PC-3 (cell line): ENCODE results near the gene PLEKHG2. TPM values are rescaled to one million over a fixed set of nuclear protein-coding genes. Genes with fewer than 3 reads are reported as not detected.
"Not testable (repeated sequence)": the region's sequence is repeated elsewhere in the genome, so short reads cannot be mapped to it uniquely, and the experiment has no call there.

ENCODE experiments used
- ATAC-seq: fragments of 200-7000 bp; cut with Tn5 transposase; 2 replicates; pipeline ENCODE4 v1.9.1; 2020; ENCODE audit warnings: mild to moderate bottlenecking, moderate library complexity
- BruUV-seq: library from RNA; stranded (reverse); fragments of 400-500 nt; replicated peaks from 2 replicates; lab custom pipeline; 2021; lab: Mats Ljungman, UMichigan
- CTCF ChIA-PET: fragments of 300-600 bp; sonication (Branson Sonifier 250); formaldehyde crosslinking; loops from one replicate; lab custom pipeline; 2022; ENCODE audit warnings: antibody characterized with exemption; lab: Charles Lee
- POLR2A ChIA-PET: fragments of 300-600 bp; sonication (Branson Sonifier 250); formaldehyde crosslinking; loops from one replicate; lab custom pipeline; 2022; ENCODE audit warnings: antibody characterized with exemption; ENCODE audit not compliant: unreplicated experiment; lab: Charles Lee
- DNase-seq: peaks from one replicate; pipeline ENCODE4 v3.0.0-alpha.2; 2015
- H2AFZ ChIP-seq: fragments of 300-600 bp; sonication (generic); 2 replicates; pipeline ENCODE4 v1.6.0; 2016; ENCODE audit warnings: antibody characterized with exemption, low read length
- H3F3A ChIP-seq: fragments of 300-600 bp; sonication (generic); one replicate; pipeline ENCODE4 v1.6.0; 2017; ENCODE audit warnings: antibody characterized with exemption, low read length, control low read depth, mild to moderate bottlenecking; ENCODE audit not compliant: unreplicated experiment
- H3K27ac ChIP-seq: fragments of 300-600 bp; sonication (generic); 2 replicates; pipeline ENCODE4 v1.5.1; 2016; ENCODE audit warnings: mild to moderate bottlenecking, low read length
- H3K27me3 ChIP-seq: fragments of 300-600 bp; sonication (generic); 2 replicates; pipeline ENCODE4 v1.6.1; 2016; ENCODE audit warnings: low read length, mixed read lengths
- H3K36me3 ChIP-seq: fragments of 300-600 bp; sonication (generic); 2 replicates; pipeline ENCODE4 v1.6.1; 2016; ENCODE audit warnings: low read depth, mixed run types, low read length, mixed read lengths
- H3K4me1 ChIP-seq: fragments of 300-600 bp; sonication (generic); 2 replicates; pipeline ENCODE4 v1.5.1; 2016; ENCODE audit warnings: low read length; ENCODE audit not compliant: insufficient read depth
- H3K4me2 ChIP-seq: fragments of 300-600 bp; sonication (generic); 2 replicates; pipeline ENCODE4 v1.6.0; 2016; ENCODE audit warnings: low read length
- H3K4me3 ChIP-seq: fragments of 300-600 bp; sonication (generic); 2 replicates; pipeline ENCODE4 v1.5.1; 2016; ENCODE audit warnings: mild to moderate bottlenecking, low read length, mixed read lengths
- H3K79me2 ChIP-seq: fragments of 300-600 bp; sonication (generic); 2 replicates; pipeline ENCODE4 v1.6.1; 2017; ENCODE audit warnings: low read length, mixed read lengths
- H3K9ac ChIP-seq: fragments of 300-600 bp; sonication (generic); 2 replicates; pipeline ENCODE4 v1.6.0; 2016; ENCODE audit warnings: mild to moderate bottlenecking, low read length
- H3K9me2 ChIP-seq: fragments of 300-600 bp; sonication (generic); replicated peaks from 2 replicates; pipeline ENCODE4 v1.6.1; 2016; ENCODE audit warnings: mixed run types, low read length, mixed read lengths
- H3K9me3 ChIP-seq: fragments of 300-600 bp; sonication (generic); 2 replicates; pipeline ENCODE4 v1.6.1; 2016; ENCODE audit warnings: low read length, mixed read lengths
- H4K20me1 ChIP-seq: fragments of 300-600 bp; sonication (generic); 2 replicates; pipeline ENCODE4 v1.6.1; 2016; ENCODE audit warnings: low read length, mixed read lengths
- CTCF ChIP-seq: fragments of 300-600 bp; sonication (generic); conservative IDR thresholded peaks from 2 replicates; pipeline ENCODE4 v1.5.1; 2017; ENCODE audit warnings: antibody characterized with exemption, low read depth, mild to moderate bottlenecking, low read length
- EZH2 ChIP-seq: fragments of 300-600 bp; sonication (generic); IDR thresholded peaks from one replicate; pipeline ENCODE4 v1.6.1; 2017; ENCODE audit warnings: antibody characterized with exemption, mild to moderate bottlenecking, low read length; ENCODE audit not compliant: unreplicated experiment
- EZH2phosphoT487 ChIP-seq: fragments of 300-600 bp; sonication (generic); IDR thresholded peaks from 2 replicates; pipeline ENCODE4 v1.6.1; 2018; ENCODE audit warnings: mild to moderate bottlenecking, antibody characterized with exemption, low read length, borderline replicate concordance
- intact Hi-C: fragments of 100-400 bp; cut with micrococcal nuclease; formaldehyde crosslinking; loops from 2 replicates; pipeline ENCODE4 v1.9.0; 2023
- total RNA-seq: library from RNA; depleted of rRNA; stranded (reverse); fragments of >200 nt; gene quantifications from 2 replicates; pipeline ENCODE4 v1.2.3, GENCODE V29; 2014

PLEKHG2 gene
- total RNA-seq, 1 experiment from 2014 or later: 8.3 TPM

GRCh38 chr19:39375929-39376328 lies 36.5 kb upstream of the PLEKHG2 start:
- no peak overlapping the region for H2AFZ ChIP-seq
- H3K9me2 ChIP-seq: no peaks in the 10 kb centered on the region
- H3F3A ChIP-seq: no peaks in the 10 kb centered on the region
- H4K20me1 ChIP-seq: no peaks in the 10 kb centered on the region
- H3K4me1 ChIP-seq: no peaks in the 10 kb centered on the region
- TF ChIP-seq EZH2 (no peak), CTCF (no peak), EZH2phosphoT487 (no peak)
- H3K9ac ChIP-seq: no peak overlapping the region
- no peaks in the 10 kb centered on the region for H3K79me2 ChIP-seq
- no peak overlapping the region for H3K27ac ChIP-seq
- no peak for ATAC-seq
- no peak overlapping the region for H3K4me2 ChIP-seq
- POLR2A ChIA-PET: no interaction called here
- CTCF ChIA-PET: interaction anchor here (0.7 kb wide), 1 partner anchor 190 kb away, joined by 3 read pairs; no protein-coding TSS in a partner anchor
- intact Hi-C loops: no loop called here
- BruUV-seq: no TSS peak
- H3K9me3 ChIP-seq: no peaks in the 10 kb centered on the region
- no peak for DNase-seq
- H3K27me3 ChIP-seq: no peaks in the 10 kb centered on the region
- no peak overlapping the region for H3K4me3 ChIP-seq
- H3K36me3 ChIP-seq: no peaks in the 10 kb centered on the region; the same call in 1 of the 2 replicates

GRCh38 chr19:39377373-39378362 lies 34.8 kb upstream of the PLEKHG2 start:
- H3K4me1 ChIP-seq: no peaks in the 10 kb centered on the region
- POLR2A ChIA-PET: no interaction called here
- CTCF ChIA-PET: no interaction called here
- no peaks in the 10 kb centered on the region for H4K20me1 ChIP-seq
- no peak overlapping the region for H3K4me2 ChIP-seq
- H3K79me2 ChIP-seq: no peaks in the 10 kb centered on the region
- H3K27ac ChIP-seq: no peak overlapping the region
- H3F3A ChIP-seq: no peaks in the 10 kb centered on the region
- intact Hi-C loops: no loop called here
- H2AFZ ChIP-seq: no peak overlapping the region
- DNase-seq (no peak), ATAC-seq (no peak)
- TF ChIP-seq CTCF: no peak
- no peak for TF ChIP-seq EZH2phosphoT487
- no peak for TF ChIP-seq EZH2
- no TSS peak for BruUV-seq
- H3K27me3 ChIP-seq: no peaks in the 10 kb centered on the region
- no peaks in the 10 kb centered on the region for H3K9me2 ChIP-seq
- H3K9ac ChIP-seq: no peak overlapping the region
- no peak overlapping the region for H3K4me3 ChIP-seq
- no peaks in the 10 kb centered on the region for H3K9me3 ChIP-seq
- H3K36me3 ChIP-seq: no peaks in the 10 kb centered on the region; the same call in 1 of the 2 replicates

GRCh38 chr19:39379366-39379765 lies 33.1 kb upstream of the PLEKHG2 start:
- BruUV-seq, H3K27me3 ChIP-seq, H3K4me2 ChIP-seq, H3K79me2 ChIP-seq, H2AFZ ChIP-seq, H4K20me1 ChIP-seq, DNase-seq, H3K4me1 ChIP-seq, H3K36me3 ChIP-seq, H3K9me3 ChIP-seq, H3K4me3 ChIP-seq, POLR2A ChIA-PET, H3K27ac ChIP-seq, H3K9ac ChIP-seq, H3F3A ChIP-seq, CTCF ChIA-PET, H3K9me2 ChIP-seq, intact Hi-C loops, ATAC-seq: not testable (repeated sequence)
